CD14-positive monocyte (primary cell): ENCODE measurements around the gene BRSK2. TPM values are rescaled to one million over a fixed set of nuclear protein-coding genes. Genes with fewer than 3 reads are reported as not detected.

Source experiments
- DNase-seq, 3 donors: peaks; one replicate each; pipeline ENCODE4 v3.0.0-alpha.2; 2011 to 2022
- H2AFZ ChIP-seq: 2 replicates; pipeline ENCODE4 v1.6.0; 2012; ENCODE audit warnings: mild to moderate bottlenecking, low read depth, low read length, inconsistent platforms; ENCODE audit not compliant: insufficient read depth, poor library complexity, severe bottlenecking
- H3K27ac ChIP-seq, 2 donors: 1 replicate in 1 of 2; 2 replicates in 1 of 2; pipeline ENCODE4 v1.5.1; 2012 to 2013; ENCODE audit warnings: low read length in 2 of 2, control low read depth in 1 of 2, inconsistent platforms in 1 of 2, low read depth in 1 of 2, mild to moderate bottlenecking in 1 of 2
- H3K27me3 ChIP-seq, 2 donors: one replicate each; pipeline versions ENCODE4 v1.6.0 to v1.6.1; 2011 to 2013; ENCODE audit warnings: low read length in 2 of 2; ENCODE audit not compliant: control insufficient read depth in 2 of 2, insufficient read depth in 2 of 2
- H3K36me3 ChIP-seq, 2 donors: replicated peaks in 1 of 2; 1 replicate in 1 of 2; 2 replicates in 1 of 2; pipeline versions ENCODE4 v1.5.1 to v1.6.1; 2012 to 2013; ENCODE audit warnings: low read length in 2 of 2, control low read depth in 1 of 2, inconsistent platforms in 1 of 2, mild to moderate bottlenecking in 1 of 2; ENCODE audit not compliant: insufficient read depth in 2 of 2, control insufficient read depth in 1 of 2
- H3K4me1 ChIP-seq, 2 donors: 1 replicate in 1 of 2; 2 replicates in 1 of 2; pipeline versions ENCODE4 v1.5.1 to v1.6.1; 2012 to 2013; ENCODE audit warnings: low read length in 2 of 2, control low read depth in 1 of 2, inconsistent platforms in 1 of 2, mild to moderate bottlenecking in 1 of 2, moderate library complexity in 1 of 2; ENCODE audit not compliant: insufficient read depth in 2 of 2, control insufficient read depth in 1 of 2
- H3K4me2 ChIP-seq: replicated peaks from 2 replicates; pipeline ENCODE3; 2012; ENCODE audit warnings: low read length, moderate library complexity, mild to moderate bottlenecking; ENCODE audit not compliant: poor library complexity, severe bottlenecking; ENCODE audit errors: extremely low read depth
- H3K4me3 ChIP-seq, 3 experiments: fragments of 200-600 bp in 1 of 3; sonication (generic) in 1 of 3; replicated peaks in 1 of 3; 1 replicate in 2 of 3; 2 replicates in 1 of 3; pipeline ENCODE4 v1.5.1; 2011 to 2013; ENCODE audit warnings: low read length in 3 of 3, mild to moderate bottlenecking in 3 of 3, control low read depth in 2 of 3, low read depth in 2 of 3, inconsistent platforms in 1 of 3, moderate library complexity in 1 of 3
- H3K79me2 ChIP-seq: 2 replicates; pipeline ENCODE4 v1.6.0; 2012; ENCODE audit warnings: mild to moderate bottlenecking, control low read depth, inconsistent platforms, low read length, moderate library complexity; ENCODE audit not compliant: insufficient read depth
- H3K9ac ChIP-seq: 2 replicates; pipeline ENCODE4 v1.6.0; 2017; ENCODE audit warnings: low read length, mild to moderate bottlenecking; ENCODE audit not compliant: insufficient read depth, poor library complexity, severe bottlenecking
- H3K9me3 ChIP-seq, 2 donors: replicated peaks in 1 of 2; 1 replicate in 1 of 2; 2 replicates in 1 of 2; pipeline versions ENCODE4 v1.5.1 to v1.6.1; 2012 to 2013; ENCODE audit warnings: low read length in 2 of 2, control low read depth in 1 of 2; ENCODE audit not compliant: control insufficient read depth in 1 of 2, insufficient read depth in 1 of 2
- H4K20me1 ChIP-seq: 2 replicates; pipeline ENCODE4 v1.6.0; 2012; ENCODE audit warnings: mild to moderate bottlenecking, low read length, control low read depth, moderate library complexity; ENCODE audit not compliant: insufficient read depth
- H3K27ac Mint-ChIP-seq, 7 donors: one replicate each; pipeline ENCODE4 v1.8.0; 2020; ENCODE audit warnings: mild to moderate bottlenecking in 7 of 7, mixed read lengths in 7 of 7, moderate library complexity in 6 of 7, inconsistent platforms in 2 of 7
- H3K27me3 Mint-ChIP-seq, 3 donors: one replicate each; pipeline ENCODE4 v1.8.0; 2021 to 2022; ENCODE audit warnings: low read depth in 3 of 3, mild to moderate bottlenecking in 3 of 3, mixed read lengths in 3 of 3, moderate library complexity in 3 of 3, inconsistent platforms in 1 of 3
- H3K36me3 Mint-ChIP-seq, 2 donors: one replicate each; pipeline ENCODE4 v1.8.0; 2020; ENCODE audit warnings: mixed read lengths in 2 of 2, inconsistent platforms in 1 of 2, mild to moderate bottlenecking in 1 of 2
- H3K4me1 Mint-ChIP-seq: one replicate; pipeline ENCODE4 v1.8.0; 2020; ENCODE audit warnings: mild to moderate bottlenecking, mixed read lengths
- H3K4me3 Mint-ChIP-seq, 2 donors: one replicate each; pipeline ENCODE4 v1.8.0; 2020; ENCODE audit warnings: mild to moderate bottlenecking in 2 of 2, mixed read lengths in 2 of 2, moderate library complexity in 1 of 2
- H3K9me3 Mint-ChIP-seq, 7 donors: one replicate each; pipeline ENCODE4 v1.8.0; 2020 to 2022; ENCODE audit warnings: mixed read lengths in 7 of 7, mild to moderate bottlenecking in 6 of 7, moderate library complexity in 6 of 7, inconsistent platforms in 2 of 7
- whole genome bisulfite sequencing: methylation state at CpG from one replicate; pipeline ENCODE4 v1.1.5; 2013; ENCODE audit warnings: missing lambda C conversion rate; ENCODE audit not compliant: insufficient coverage; 5-methylcytosine and 5-hydroxymethylcytosine counted together
- intact Hi-C, 2 donors: fragments of 100-400 bp; cut with micrococcal nuclease; formaldehyde crosslinking; loops; one replicate each; pipeline versions ENCODE4 v1.15.0 to v1.15.1; 2023
- polyA plus RNA-seq, 3 donors: library from polyadenylated mRNA; depleted of rRNA in 1 of 3; unstranded in 2 of 3; stranded (reverse) in 1 of 3; fragments of 300-500 nt in 2 of 3; fragments of >200 nt in 1 of 3; fragmentation: Illumina TruSeq in 2 of 3; gene quantifications; 1 replicate in 2 of 3; 2 replicates in 1 of 3; pipeline ENCODE4 v1.2.3, GENCODE V29; 2012 to 2021
- TF ChIP-seq, protein P1 (sequence below): fragments of 200-600 bp; IDR thresholded peaks from one replicate; pipeline ENCODE4 v1.8.0; 2022; ENCODE audit warnings: antibody characterized with exemption, mild to moderate bottlenecking

BRSK2 gene
- polyA plus RNA-seq, 3 donors = 0.13 TPM; not detected in 2

- H3K4me3 Mint-ChIP-seq = no peak overlapping the region
- H3K79me2 ChIP-seq = peaks cover 85% of the 10 kb centered on the region
- DNase-seq = no peak
- peaks cover 0 to 9% (median 3%) of the 10 kb centered on the region in 7 donors for H3K9me3 Mint-ChIP-seq
- H3K9ac ChIP-seq = no peak overlapping the region
- H3K4me3 ChIP-seq = no peak overlapping the region
- no peak overlapping the region for H2AFZ ChIP-seq
- H3K4me1 ChIP-seq = peaks cover 5 to 13% of the 10 kb centered on the region in 2 donors
- H3K4me2 ChIP-seq = no peak overlapping the region
- no peaks in the 10 kb centered on the region for H3K9me3 ChIP-seq
- intact Hi-C loops = no loop called here
- H3K27ac Mint-ChIP-seq = no peak overlapping the region
- peaks cover 22% of the 10 kb centered on the region for H3K4me1 Mint-ChIP-seq
- H4K20me1 ChIP-seq = peaks cover 100% of the 10 kb centered on the region
- 96% methylated on average over 6 of the region's 9 CpGs for WGBS
- H3K36me3 ChIP-seq = peaks cover 6 to 23% of the 10 kb centered on the region in 2 donors
- H3K36me3 Mint-ChIP-seq = peaks cover 20 to 33% of the 10 kb centered on the region in 2 donors
- H3K27me3 Mint-ChIP-seq = peaks cover 0 to 2% (median 0%) of the 10 kb centered on the region in 3 donors
- TF ChIP-seq, protein P1, sequence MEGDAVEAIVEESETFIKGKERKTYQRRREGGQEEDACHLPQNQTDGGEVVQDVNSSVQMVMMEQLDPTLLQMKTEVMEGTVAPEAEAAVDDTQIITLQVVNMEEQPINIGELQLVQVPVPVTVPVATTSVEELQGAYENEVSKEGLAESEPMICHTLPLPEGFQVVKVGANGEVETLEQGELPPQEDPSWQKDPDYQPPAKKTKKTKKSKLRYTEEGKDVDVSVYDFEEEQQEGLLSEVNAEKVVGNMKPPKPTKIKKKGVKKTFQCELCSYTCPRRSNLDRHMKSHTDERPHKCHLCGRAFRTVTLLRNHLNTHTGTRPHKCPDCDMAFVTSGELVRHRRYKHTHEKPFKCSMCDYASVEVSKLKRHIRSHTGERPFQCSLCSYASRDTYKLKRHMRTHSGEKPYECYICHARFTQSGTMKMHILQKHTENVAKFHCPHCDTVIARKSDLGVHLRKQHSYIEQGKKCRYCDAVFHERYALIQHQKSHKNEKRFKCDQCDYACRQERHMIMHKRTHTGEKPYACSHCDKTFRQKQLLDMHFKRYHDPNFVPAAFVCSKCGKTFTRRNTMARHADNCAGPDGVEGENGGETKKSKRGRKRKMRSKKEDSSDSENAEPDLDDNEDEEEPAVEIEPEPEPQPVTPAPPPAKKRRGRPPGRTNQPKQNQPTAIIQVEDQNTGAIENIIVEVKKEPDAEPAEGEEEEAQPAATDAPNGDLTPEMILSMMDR = no peak
- H3K27me3 ChIP-seq = no peaks in the 10 kb centered on the region
- no peak overlapping the region for H3K27ac ChIP-seq
Measured at GRCh38 chr11:1496091-1496760, 106.5 kb downstream of the BRSK2 start.

GRCh38 chr11:1496761-1497095 is 107.0 kb downstream of the BRSK2 start:
- Histone ChIP-seq H4K20me1 (peaks cover 100% of the 10 kb centered on the region), H2AFZ (no peak overlapping the region), H3K9me3 (no peaks in the 10 kb centered on the region), H3K4me2 (no peak overlapping the region), H3K27ac (no peak overlapping the region), H3K27me3 (no peaks in the 10 kb centered on the region), H3K4me1 (peaks cover 5 to 13% of the 10 kb centered on the region in 2 donors), H3K9ac (no peak overlapping the region), H3K79me2 (peaks cover 86% of the 10 kb centered on the region), H3K4me3 (no peak overlapping the region), H3K36me3 (peaks cover 6 to 25% of the 10 kb centered on the region in 2 donors)
- TF ChIP-seq, protein P1 = no peak
- Mint-ChIP-seq H3K4me3 (no peak overlapping the region), H3K4me1 (peaks cover 22% of the 10 kb centered on the region), H3K27me3 (peaks cover 0 to 2% (median 0%) of the 10 kb centered on the region in 3 donors), H3K27ac (no peak overlapping the region), H3K9me3 (peaks cover 0 to 9% (median 3%) of the 10 kb centered on the region in 7 donors), H3K36me3 (peaks cover 20 to 33% of the 10 kb centered on the region in 2 donors)
- no peak for DNase-seq
- intact Hi-C loops = no loop called here
- no CpG with 5 or more reads among the region's 3 CpGs for WGBS
